T-helper 22 cell (primary cell): ENCODE measurements around the gene C7orf57.
"Not testable (repeated sequence)": the region's sequence is repeated elsewhere in the genome, so short reads cannot be mapped to it uniquely, and the experiment has no call there.

ENCODE experiments used
- DNase-seq: peaks from one replicate; pipeline ENCODE4 v3.0.0-alpha.2; 2020; ENCODE audit warnings: low read depth

Gene C7orf57

GRCh38 chr7:48035301-48035966 lies at the start of gene C7orf57:
Gene C7orf57 (plus strand): TSS chr7:48035543. CDS start chr7:48036309, 766 bp downstream.
- DNase-seq = peak; percentile 76

GRCh38 chr7:47988496-47989386 lies 46.6 kb upstream of the C7orf57 start:
- no peak for DNase-seq

- not testable (repeated sequence) for DNase-seq
These were observed 45.5 kb upstream of the C7orf57 start for GRCh38 chr7:47989607-47990400.

GRCh38 chr7:47990592-47990991 lies 44.8 kb upstream of the C7orf57 start:
- no peak for DNase-seq

GRCh38 chr7:47991270-47991669 lies 44.1 kb upstream of the C7orf57 start:
- no peak for DNase-seq

GRCh38 chr7:47991741-47992311 lies 43.5 kb upstream of the C7orf57 start:
- peak; percentile 64 for DNase-seq

- no peak for DNase-seq
These were observed 42.9 kb upstream of the C7orf57 start for GRCh38 chr7:47992446-47992845.

GRCh38 chr7:47999413-47999812 lies 35.9 kb upstream of the C7orf57 start:
- no peak for DNase-seq

- DNase-seq = not testable (repeated sequence)
These were observed 35.2 kb upstream of the C7orf57 start for GRCh38 chr7:48000164-48000563.

GRCh38 chr7:48004032-48004431 lies 31.3 kb upstream of the C7orf57 start:
- DNase-seq = no peak

- DNase-seq = no peak
These were observed 30.7 kb upstream of the C7orf57 start for GRCh38 chr7:48004638-48005037.

GRCh38 chr7:48006866-48007265 lies 28.5 kb upstream of the C7orf57 start:
- DNase-seq = no peak

GRCh38 chr7:48009257-48009656 lies 26.1 kb upstream of the C7orf57 start:
- no peak for DNase-seq

GRCh38 chr7:48009954-48010353 lies 25.4 kb upstream of the C7orf57 start:
- DNase-seq = no peak

GRCh38 chr7:48011323-48011722 lies 24.0 kb upstream of the C7orf57 start:
- DNase-seq = no peak

GRCh38 chr7:48011951-48012350 lies 23.4 kb upstream of the C7orf57 start:
- DNase-seq = no peak

- no peak for DNase-seq
These were observed 18.7 kb upstream of the C7orf57 start for GRCh38 chr7:48016641-48017040.

- DNase-seq = no peak
These were observed 17.7 kb upstream of the C7orf57 start for GRCh38 chr7:48017674-48018073.

- no peak for DNase-seq
These were observed 9.7 kb upstream of the C7orf57 start for GRCh38 chr7:48025624-48026023.

GRCh38 chr7:48028938-48029337 lies 6.4 kb upstream of the C7orf57 start, which contains the start of gene SUN3:
Gene SUN3 (minus strand): TSS chr7:48029107. CDS start chr7:48028938, 169 bp downstream.
- DNase-seq = no peak

GRCh38 chr7:48031111-48031510 lies 4.2 kb upstream of the C7orf57 start:
- no peak for DNase-seq

- no peak for DNase-seq
These were observed 1.4 kb upstream of the C7orf57 start for GRCh38 chr7:48033922-48034321.
